GM19193 (cell line): ENCODE data around the gene MPL.

Source experiments
- POLR2A ChIP-seq: IDR thresholded peaks from 4 replicates; pipeline ENCODE4 v1.6.1; 2011; ENCODE audit not compliant: insufficient read depth, insufficient read length; ENCODE audit errors: extremely low read depth

MPL gene

GRCh38 chr1:43352881-43353280 is 15.3 kb downstream of the MPL start:
- TF ChIP-seq POLR2A: no peak

GRCh38 chr1:43354471-43354870 is 16.9 kb downstream of the MPL start:
- no peak for TF ChIP-seq POLR2A

GRCh38 chr1:43354936-43355335 is 17.3 kb downstream of the MPL start:
- TF ChIP-seq POLR2A: no peak

- TF ChIP-seq POLR2A: no peak
Measured at GRCh38 chr1:43357251-43357650, 19.6 kb downstream of the MPL start.

- TF ChIP-seq POLR2A: peak; percentile 72
Measured at GRCh38 chr1:43358121-43358745, 20.6 kb downstream of the MPL start.

GRCh38 chr1:43358746-43359693 is 21.4 kb downstream of the MPL start, which contains the start of gene CDC20:
Gene CDC20, plus strand, starts transcription at chr1:43358981. Its CDS starts 235 bp downstream, at chr1:43359216.
- TF ChIP-seq POLR2A: peak; percentile 72

GRCh38 chr1:43359696-43360095 is 22.1 kb downstream of the MPL start:
- no peak for TF ChIP-seq POLR2A

- no peak for TF ChIP-seq POLR2A
Measured at GRCh38 chr1:43360616-43361015, 23.0 kb downstream of the MPL start.

GRCh38 chr1:43363283-43363934 is 25.8 kb downstream of the MPL start:
- TF ChIP-seq POLR2A: no peak

- no peak for TF ChIP-seq POLR2A
Measured at GRCh38 chr1:43363935-43364525, 26.4 kb downstream of the MPL start.

GRCh38 chr1:43365678-43366077 is 28.1 kb downstream of the MPL start:
- TF ChIP-seq POLR2A: no peak

GRCh38 chr1:43366179-43366578 is 28.6 kb downstream of the MPL start:
- TF ChIP-seq POLR2A: no peak

- no peak for TF ChIP-seq POLR2A
Measured at GRCh38 chr1:43366601-43367025, 29.0 kb downstream of the MPL start.

- TF ChIP-seq POLR2A: peak; percentile 33
Measured at GRCh38 chr1:43367026-43367903, 29.6 kb downstream of the MPL start.
